ENCODE results near the gene TLR9. TPM values are rescaled to one million over a fixed set of nuclear protein-coding genes. Genes with fewer than 3 reads are reported as not detected.

Gene TLR9
- polyA plus RNA-seq, 1 of the 3 experiments (the other 2 are of a cell fraction): 0.12 TPM

DNA sequence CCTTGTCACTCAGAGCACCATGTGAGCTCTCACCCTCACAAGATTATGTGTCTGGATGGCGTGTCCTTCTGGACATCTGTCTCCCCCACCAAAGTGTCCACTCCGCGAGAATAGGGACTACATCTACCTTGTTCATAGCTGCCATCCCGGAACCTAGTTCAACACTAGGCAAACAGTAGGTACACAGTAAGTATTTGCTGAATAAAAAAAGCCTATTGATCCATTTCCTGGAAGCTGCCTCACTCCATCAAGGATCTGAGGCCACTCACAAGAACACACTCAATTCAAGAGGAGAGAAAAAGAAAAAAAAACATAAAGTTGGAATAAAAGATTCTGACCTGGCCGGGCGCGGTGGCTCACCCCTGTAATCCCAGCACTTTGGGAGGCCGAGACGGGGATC is 38.7 kb downstream of the TLR9 start:
- TF ChIP-seq YY1 (IDR thresholded peaks at IDR 0.05; ENCODE audit: low read depth) (no peak), RAD21 (IDR thresholded peaks at IDR 0.05; ENCODE audit: low read length) (no peak), SIN3A (IDR thresholded peaks at IDR 0.05; ENCODE audit: borderline replicate concordance, low read depth, low read length) (no peak), FOXM1 (IDR thresholded peaks at IDR 0.05; ENCODE audit: low read depth) (no peak), TCF12 (IDR thresholded peaks at IDR 0.05) (no peak), FOSL2 (IDR thresholded peaks at IDR 0.05; ENCODE audit: borderline replicate concordance, low read depth) (no peak), MXI1 (IDR thresholded peaks at IDR 0.05; ENCODE audit: low read depth, low read length) (no peak), GATA2 (CRISPR knock-in tag; IDR thresholded peaks at IDR 0.05) (no peak), CHD2 (IDR thresholded peaks at IDR 0.05; ENCODE audit: low read length, partially characterized antibody) (no peak)
- TF ChIP-seq, protein P1, sequence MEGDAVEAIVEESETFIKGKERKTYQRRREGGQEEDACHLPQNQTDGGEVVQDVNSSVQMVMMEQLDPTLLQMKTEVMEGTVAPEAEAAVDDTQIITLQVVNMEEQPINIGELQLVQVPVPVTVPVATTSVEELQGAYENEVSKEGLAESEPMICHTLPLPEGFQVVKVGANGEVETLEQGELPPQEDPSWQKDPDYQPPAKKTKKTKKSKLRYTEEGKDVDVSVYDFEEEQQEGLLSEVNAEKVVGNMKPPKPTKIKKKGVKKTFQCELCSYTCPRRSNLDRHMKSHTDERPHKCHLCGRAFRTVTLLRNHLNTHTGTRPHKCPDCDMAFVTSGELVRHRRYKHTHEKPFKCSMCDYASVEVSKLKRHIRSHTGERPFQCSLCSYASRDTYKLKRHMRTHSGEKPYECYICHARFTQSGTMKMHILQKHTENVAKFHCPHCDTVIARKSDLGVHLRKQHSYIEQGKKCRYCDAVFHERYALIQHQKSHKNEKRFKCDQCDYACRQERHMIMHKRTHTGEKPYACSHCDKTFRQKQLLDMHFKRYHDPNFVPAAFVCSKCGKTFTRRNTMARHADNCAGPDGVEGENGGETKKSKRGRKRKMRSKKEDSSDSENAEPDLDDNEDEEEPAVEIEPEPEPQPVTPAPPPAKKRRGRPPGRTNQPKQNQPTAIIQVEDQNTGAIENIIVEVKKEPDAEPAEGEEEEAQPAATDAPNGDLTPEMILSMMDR (IDR thresholded peaks at IDR 0.05): no peak
- TF ChIP-seq, protein P2, sequence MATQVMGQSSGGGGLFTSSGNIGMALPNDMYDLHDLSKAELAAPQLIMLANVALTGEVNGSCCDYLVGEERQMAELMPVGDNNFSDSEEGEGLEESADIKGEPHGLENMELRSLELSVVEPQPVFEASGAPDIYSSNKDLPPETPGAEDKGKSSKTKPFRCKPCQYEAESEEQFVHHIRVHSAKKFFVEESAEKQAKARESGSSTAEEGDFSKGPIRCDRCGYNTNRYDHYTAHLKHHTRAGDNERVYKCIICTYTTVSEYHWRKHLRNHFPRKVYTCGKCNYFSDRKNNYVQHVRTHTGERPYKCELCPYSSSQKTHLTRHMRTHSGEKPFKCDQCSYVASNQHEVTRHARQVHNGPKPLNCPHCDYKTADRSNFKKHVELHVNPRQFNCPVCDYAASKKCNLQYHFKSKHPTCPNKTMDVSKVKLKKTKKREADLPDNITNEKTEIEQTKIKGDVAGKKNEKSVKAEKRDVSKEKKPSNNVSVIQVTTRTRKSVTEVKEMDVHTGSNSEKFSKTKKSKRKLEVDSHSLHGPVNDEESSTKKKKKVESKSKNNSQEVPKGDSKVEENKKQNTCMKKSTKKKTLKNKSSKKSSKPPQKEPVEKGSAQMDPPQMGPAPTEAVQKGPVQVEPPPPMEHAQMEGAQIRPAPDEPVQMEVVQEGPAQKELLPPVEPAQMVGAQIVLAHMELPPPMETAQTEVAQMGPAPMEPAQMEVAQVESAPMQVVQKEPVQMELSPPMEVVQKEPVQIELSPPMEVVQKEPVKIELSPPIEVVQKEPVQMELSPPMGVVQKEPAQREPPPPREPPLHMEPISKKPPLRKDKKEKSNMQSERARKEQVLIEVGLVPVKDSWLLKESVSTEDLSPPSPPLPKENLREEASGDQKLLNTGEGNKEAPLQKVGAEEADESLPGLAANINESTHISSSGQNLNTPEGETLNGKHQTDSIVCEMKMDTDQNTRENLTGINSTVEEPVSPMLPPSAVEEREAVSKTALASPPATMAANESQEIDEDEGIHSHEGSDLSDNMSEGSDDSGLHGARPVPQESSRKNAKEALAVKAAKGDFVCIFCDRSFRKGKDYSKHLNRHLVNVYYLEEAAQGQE (IDR thresholded peaks at IDR 0.05; ENCODE audit: low read depth, low read length): no peak
- TF ChIP-seq, protein P3, sequence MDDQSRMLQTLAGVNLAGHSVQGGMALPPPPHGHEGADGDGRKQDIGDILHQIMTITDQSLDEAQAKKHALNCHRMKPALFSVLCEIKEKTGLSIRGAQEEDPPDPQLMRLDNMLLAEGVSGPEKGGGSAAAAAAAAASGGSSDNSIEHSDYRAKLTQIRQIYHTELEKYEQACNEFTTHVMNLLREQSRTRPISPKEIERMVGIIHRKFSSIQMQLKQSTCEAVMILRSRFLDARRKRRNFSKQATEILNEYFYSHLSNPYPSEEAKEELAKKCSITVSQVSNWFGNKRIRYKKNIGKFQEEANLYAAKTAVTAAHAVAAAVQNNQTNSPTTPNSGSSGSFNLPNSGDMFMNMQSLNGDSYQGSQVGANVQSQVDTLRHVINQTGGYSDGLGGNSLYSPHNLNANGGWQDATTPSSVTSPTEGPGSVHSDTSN (IDR thresholded peaks at IDR 0.05): no peak
- TF ChIP-seq, protein P4, sequence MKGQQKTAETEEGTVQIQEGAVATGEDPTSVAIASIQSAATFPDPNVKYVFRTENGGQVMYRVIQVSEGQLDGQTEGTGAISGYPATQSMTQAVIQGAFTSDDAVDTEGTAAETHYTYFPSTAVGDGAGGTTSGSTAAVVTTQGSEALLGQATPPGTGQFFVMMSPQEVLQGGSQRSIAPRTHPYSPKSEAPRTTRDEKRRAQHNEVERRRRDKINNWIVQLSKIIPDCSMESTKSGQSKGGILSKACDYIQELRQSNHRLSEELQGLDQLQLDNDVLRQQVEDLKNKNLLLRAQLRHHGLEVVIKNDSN (IDR thresholded peaks at IDR 0.05; ENCODE audit: borderline replicate concordance, low read depth): no peak
- H3K9ac ChIP-seq: no peak overlapping the region
- ChIA-PET POLR2A (no interaction called here), CTCF (interaction anchor here (1.1 to 1.6 kb wide), 5 partner anchors 16 to 260 kb away, joined by 3 to 6 read pairs (median 3); partner anchors contain the start of gene DUSP7)
- peaks cover 10 to 13% of the 10 kb centered on the region in 2 experiments; a peak in 3 of 4 replicates for H3K4me1 ChIP-seq (ENCODE audit: control insufficient read depth in 1 of 2, insufficient read depth in 2 of 2, low read depth in 1 of 2, low read length in 1 of 2)
- no peaks in the 10 kb centered on the region for H3K79me2 ChIP-seq (ENCODE audit: insufficient read depth)
- H3K9me3 ChIP-seq: no peaks in the 10 kb centered on the region
- no peaks in the 10 kb centered on the region for H4K20me1 ChIP-seq (ENCODE audit: insufficient read depth)
- no peaks in the 10 kb centered on the region for H3K36me3 ChIP-seq (replicated peaks in 1 of 2; ENCODE audit: control insufficient read depth in 1 of 2, insufficient read depth in 2 of 2, low read length in 1 of 2)
- H2AFZ ChIP-seq (ENCODE audit: low read depth): no peak overlapping the region
- no peak overlapping the region for H3K4me3 ChIP-seq (ENCODE audit: low read depth in 2 of 2, low read length in 1 of 2)
- DNase-seq: no peak
- H3K4me2 ChIP-seq: no peak overlapping the region
- H3K27me3 ChIP-seq (ENCODE audit: insufficient read depth): no peaks in the 10 kb centered on the region
- WGBS (ENCODE audit: low lambda C conversion rate): 91% methylated on average over 9 of the region's 9 CpGs
- H3K9me2 ChIP-seq: no peaks in the 10 kb centered on the region
- H3F3A ChIP-seq (replicated peaks; ENCODE audit: insufficient read depth): peaks cover 4% of the 10 kb centered on the region
- H3K27ac ChIP-seq (ENCODE audit: low read depth in 2 of 2, low read length in 1 of 2): no peak overlapping the region
